GM18505 (cell line): ENCODE measurements around the gene KRT6A.

Experiments used
- ATAC-seq: cut with Tn5 transposase; IDR thresholded peaks from one replicate; pipeline ENCODE4 v1.9.1; 2021; ENCODE audit not compliant: unreplicated experiment
- POLR2A ChIP-seq: IDR thresholded peaks from 4 replicates; pipeline ENCODE4 v1.6.1; 2011; ENCODE audit warnings: borderline replicate concordance; ENCODE audit not compliant: insufficient read depth, insufficient read length; ENCODE audit errors: extremely low read depth

Gene KRT6A

DNA sequence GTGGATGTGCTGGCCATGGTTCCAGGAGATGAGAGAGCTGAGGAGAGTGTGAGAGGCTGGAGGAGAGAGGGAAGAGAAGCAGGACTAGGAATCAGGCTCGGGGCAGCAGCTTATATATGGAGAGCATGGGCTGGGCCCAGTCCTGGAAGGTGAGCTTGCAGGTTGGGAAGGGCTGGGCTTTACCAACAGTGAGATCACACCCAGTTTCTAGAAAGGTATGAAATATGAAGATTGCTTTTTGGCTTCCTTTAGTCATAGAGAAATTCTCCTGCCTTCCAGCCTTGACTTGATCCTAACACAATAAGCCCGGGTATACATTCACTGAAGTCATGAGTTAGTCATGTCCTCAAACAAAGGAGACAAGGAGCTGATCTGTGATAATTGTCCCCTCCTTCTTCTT is at the start of gene KRT6A:
TSS of gene KRT6A (minus strand) at position 86 of the 400 bp plus-strand sequence. CDS start at position 17, 69 bp downstream.
- no peak for ATAC-seq
- TF ChIP-seq POLR2A: no peak

DNA sequence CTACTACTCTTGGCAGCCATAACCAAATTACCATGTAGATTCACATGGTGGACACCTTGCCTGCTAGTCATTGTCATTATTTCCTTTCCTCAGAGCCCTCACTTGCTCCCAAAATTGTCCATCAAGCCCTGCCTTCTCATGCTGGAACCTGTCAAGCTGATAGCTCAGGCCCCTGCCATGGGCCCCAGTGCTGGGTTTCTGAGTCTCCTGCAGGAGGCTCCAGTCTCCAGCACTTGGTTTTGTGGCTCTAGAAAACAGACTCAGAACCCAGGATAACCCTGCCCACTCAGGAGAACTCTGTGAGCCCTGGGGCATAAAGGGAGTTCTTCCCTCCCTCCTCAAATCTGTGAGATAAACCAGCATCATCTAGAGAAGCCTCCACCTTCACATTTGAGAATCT is 49.1 kb upstream of the KRT6A start:
- no peak for ATAC-seq
- no peak for TF ChIP-seq POLR2A

DNA sequence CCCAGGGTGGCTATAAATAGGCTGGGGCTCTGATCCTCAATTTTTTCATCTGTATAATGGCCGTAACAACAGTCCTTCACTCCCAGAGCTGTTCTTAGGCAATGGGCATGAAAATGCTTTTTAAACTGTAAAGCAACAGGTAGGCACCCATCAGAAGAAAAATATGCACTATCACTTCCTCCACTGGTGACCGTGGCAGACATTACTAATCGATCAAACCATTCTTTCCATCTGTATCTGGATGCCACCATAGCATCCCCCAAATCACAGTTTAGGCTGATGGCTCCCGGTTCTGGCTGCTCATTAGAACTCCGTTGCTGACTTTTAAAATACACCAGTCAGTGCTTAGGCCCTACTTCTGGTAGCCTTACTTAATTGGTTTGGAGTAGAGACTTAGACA is 48.7 kb upstream of the KRT6A start:
- TF ChIP-seq POLR2A: no peak
- no peak for ATAC-seq

DNA sequence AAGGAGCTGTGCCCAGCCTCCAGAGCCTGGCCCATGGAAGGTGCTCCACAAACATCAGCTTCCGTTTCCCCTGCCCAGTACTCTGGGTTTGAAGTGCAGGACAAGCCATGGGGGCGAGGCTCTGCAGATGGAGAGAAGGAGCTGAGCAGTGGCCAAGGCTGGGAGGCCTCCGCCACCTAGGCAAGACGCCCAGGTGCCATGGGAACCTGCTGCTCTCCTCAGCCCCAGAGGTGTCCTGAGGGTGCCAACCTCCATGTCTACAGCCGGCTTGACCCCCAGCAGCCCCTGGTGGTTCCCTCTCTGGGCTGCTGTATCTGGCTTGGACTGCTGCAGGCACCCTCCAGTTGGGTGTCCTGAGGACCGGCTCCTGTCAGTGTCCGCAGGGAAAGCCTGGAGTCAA is 47.5 kb upstream of the KRT6A start:
- TF ChIP-seq POLR2A: no peak
- ATAC-seq: no peak

DNA sequence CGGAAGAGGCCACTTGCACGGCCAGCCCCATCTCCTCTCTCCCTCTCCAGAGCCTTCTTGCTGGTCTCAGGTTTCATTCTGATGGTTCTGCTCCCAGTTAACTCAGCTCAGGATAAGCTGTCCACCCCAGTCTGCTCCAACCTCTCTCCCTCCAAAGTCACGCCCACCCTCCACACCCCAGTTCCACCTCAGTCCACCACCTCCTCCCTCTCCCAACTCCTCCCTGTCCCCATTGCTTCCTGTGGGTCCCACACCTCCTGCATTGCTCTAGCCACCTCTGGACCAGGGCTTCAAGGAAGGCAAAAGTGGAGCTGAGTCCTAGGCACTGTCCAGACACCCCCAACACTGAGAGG is 46.7 kb upstream of the KRT6A start:
- no peak for TF ChIP-seq POLR2A
- ATAC-seq: no peak

DNA sequence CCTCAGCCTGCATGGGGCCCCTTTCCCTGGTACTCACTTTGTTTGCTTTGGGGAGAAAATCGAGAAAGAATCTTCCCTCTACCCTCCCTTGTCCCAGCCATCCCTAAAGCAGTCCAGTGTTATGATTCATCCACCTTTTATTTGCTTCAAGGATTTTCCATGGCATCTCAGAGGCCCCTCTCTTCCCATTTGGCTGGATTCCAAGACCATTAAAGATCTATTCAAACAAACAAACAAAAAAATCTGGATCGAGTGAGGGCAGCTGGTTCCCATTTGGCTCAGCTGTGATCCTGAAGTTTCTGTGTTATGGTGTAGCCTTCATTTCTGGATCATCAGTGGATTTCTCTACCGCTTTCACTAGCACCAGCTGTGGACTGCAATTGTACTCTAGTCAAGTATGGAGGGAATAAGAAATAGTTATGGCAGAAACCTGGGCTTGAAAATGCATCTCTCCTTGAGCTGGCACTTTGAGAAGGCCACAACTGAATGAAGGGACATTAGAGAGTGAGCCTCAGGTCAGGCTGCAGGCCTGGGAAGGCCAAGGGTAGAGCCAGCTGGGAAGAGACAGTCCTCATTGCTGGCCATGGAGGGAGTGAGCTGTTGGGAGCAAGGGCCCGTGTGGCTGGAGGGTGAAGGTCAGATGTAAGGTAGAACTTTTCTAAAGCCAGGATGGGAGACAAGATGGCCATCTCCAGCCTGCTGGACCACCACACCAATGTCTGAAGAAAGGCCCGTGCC is 46.2 kb upstream of the KRT6A start:
- no peak for TF ChIP-seq POLR2A
- ATAC-seq: no peak

DNA sequence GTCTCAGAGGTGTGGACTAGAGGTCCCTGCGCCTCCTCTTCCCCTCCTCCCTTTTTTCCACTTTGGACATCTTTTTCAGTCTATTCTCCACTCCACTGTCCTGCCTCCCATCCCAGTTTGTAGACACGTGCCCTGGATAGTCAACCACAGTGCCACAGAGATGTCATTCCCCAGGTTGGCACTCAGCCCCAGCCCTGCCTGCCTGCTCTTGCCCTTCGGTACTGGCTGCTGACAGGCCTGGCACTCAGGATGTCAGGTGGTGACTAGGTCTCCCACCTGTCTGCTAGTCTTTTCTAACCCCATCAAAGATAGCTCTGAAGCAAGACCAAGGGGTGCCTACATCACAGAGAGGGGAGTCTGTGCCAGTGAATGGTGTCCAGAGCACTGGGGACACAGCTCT is 44.0 kb upstream of the KRT6A start:
- TF ChIP-seq POLR2A: no peak
- no peak for ATAC-seq

DNA sequence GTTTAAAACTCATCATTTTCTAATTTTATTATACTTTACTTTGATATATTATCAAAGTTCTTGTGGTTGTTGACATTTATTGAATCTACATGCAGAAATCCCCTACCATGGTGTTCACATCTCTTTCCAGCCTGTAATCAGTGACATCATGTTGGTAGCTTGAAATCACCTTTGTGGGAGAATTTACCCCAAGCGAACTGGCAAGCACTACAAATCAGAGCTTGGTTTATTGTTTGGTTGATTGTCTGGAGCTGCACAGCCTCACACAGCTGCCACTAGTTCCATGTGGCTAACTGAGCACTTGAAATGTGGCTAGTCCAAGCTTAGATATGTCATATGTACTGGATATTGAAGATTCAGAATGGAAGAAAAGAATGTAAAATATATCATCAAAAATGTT is 42.5 kb upstream of the KRT6A start:
- ATAC-seq: no peak
- no peak for TF ChIP-seq POLR2A

DNA sequence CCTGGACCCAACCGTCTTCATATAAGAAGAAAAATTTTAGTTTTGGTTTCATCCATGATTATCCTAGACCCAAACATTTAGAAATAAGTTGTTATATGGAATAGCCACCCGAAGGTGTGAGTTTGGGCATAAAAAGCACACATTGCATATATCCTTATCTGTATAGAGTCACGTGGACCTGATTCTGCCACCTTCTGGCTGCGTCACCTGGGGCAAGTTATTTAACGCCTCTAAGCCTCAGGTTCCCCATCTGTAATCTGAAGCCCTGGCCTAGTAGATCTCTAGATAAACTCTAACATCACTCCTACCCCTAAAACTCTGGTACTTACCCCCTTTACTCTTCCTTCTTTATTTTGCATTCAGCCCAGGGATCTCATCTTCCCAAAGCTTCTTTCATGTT is 41.4 kb upstream of the KRT6A start:
- TF ChIP-seq POLR2A: no peak
- no peak for ATAC-seq

DNA sequence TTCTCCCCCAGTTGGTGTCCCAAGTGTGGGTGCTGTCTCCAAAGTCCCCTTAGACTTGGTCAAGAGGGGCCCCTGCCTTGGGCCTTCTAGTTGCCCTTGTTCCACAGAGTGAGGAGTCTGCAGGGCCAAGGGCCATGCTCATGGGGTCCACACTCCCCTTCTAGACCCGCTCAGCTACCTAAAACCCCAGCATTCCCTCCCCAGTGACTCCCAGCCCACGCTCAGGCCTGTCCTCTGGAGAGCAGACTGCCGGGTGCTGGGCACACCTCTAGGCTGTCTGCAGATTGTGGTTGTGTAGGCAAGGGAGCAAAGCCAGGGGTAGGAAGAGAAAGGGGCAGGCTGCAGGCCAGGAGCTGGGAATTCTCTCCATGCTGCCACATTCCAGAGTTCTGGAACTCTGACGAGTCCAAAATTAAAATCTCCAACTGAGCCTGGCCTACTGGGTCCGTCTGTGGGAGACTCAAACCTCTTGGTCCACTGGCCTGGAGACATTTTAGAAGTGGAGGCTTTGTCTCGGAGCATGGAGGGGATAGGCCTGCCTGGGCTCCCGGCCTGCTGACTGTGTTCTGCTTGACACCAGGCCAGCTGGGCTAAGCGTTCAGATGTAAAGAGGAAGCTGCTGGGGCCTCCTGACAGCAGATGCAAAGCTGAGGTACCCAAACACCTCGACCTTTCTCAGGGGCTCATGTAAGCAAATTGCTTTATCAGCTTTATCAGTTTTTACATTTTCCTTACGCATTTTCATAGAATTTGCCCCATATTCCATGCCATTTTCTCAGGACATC is 40.8 kb upstream of the KRT6A start:
- TF ChIP-seq POLR2A: no peak
- no peak for ATAC-seq

DNA sequence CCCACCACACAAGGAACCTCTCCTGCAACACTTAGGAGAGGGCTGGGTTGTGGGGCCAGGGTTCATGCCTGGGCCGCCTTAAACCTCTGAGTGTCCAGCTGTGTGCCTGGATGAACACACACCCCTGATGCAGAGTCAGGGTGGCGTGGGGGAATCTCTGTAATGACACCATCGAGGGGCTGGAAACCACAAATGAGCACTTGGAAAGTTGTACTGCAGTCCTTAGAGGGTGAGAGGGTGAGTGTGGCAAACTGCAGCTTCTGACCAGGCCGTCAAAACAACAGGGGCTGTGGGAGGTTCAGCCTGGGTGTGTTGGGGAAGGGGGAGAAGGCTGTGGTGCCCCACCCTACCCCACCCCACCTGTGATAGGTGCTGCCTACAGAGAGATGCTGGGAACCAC is 39.6 kb upstream of the KRT6A start:
- TF ChIP-seq POLR2A: no peak

DNA sequence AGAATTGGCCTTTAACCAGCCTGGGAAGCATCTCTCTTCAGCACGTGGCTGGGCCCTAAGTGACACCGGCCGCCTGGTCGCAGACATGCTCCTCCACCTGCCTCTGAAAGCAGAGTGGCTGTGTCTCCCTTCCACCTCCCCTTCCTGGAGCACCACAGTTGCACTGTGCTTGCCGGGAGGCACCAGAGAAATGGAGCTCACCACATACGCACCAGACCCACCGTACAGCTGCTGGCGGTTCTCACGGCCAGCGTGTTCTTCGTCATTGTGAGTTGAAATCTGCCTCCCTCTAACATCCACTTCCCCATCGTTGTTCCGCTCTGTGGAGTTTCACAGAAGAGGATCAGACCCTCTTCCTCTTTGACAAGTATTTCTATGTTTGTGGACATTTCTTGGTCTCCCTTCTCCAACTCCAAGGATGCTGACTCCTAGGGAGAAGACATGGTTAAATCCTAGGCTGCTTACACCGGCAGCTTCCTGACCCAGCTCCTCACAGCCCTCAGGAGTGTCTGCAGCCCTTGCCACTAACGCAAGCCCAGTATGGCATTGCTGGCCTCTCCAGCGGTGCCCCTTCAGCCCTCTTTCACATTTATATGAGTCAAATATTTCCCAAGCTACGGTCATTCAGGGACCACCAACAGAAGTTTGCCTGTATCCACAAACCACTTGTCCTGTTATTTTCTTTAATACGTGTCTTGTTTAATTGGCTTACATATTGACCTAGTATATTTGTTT is 38.7 kb upstream of the KRT6A start:
- no peak for ATAC-seq
- TF ChIP-seq POLR2A: no peak

More for the DNA sequence above, 39.6 kb upstream of the KRT6A start:
- no peak for ATAC-seq

DNA sequence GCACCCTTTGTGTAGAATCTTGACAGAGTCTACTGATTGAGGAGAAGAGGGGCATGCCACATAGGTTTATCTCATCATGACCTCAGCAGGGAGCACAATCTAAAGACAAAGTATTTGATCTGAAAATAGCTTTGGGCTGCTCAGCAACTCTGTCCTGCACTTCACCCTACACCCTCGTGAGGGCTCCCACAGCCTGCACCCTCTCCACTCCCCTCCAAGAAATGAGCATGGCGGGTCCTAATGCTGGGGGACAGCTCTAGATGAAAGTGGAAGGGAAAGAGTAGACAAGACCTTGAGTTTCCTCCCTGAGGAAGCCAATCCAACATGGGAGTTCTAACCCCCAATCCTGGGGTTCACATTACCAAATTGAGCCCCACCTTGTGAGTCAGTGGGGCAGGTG is 37.8 kb upstream of the KRT6A start:
- no peak for ATAC-seq
- no peak for TF ChIP-seq POLR2A
